Trophoblast cell (in vitro differentiated cells and primary cell): ENCODE data around the gene LHPP.
"Not testable (repeated sequence)": the region's sequence is repeated elsewhere in the genome, so short reads cannot be mapped to it uniquely, and the experiment has no call there.

ENCODE experiments used
- DNase-seq, 2 donors: peaks; one replicate each; pipeline ENCODE4 v3.0.0-alpha.2; 2016
- H2AFZ ChIP-seq: 2 replicates; pipeline ENCODE4 v1.6.1; 2013; ENCODE audit warnings: low read length, moderate library complexity, mild to moderate bottlenecking; ENCODE audit not compliant: insufficient read depth, poor library complexity
- H2AK5ac ChIP-seq: 2 replicates; pipeline ENCODE4 v1.6.1; 2013; ENCODE audit warnings: mild to moderate bottlenecking, low read length
- H2BK120ac ChIP-seq: 2 replicates; pipeline ENCODE4 v1.6.1; 2013; ENCODE audit warnings: low read length, mild to moderate bottlenecking, moderate library complexity; ENCODE audit not compliant: insufficient read depth, poor library complexity
- H2BK12ac ChIP-seq: 2 replicates; pipeline ENCODE4 v1.6.1; 2013; ENCODE audit warnings: mild to moderate bottlenecking, low read length, moderate library complexity
- H2BK5ac ChIP-seq: 2 replicates; pipeline ENCODE4 v1.6.1; 2013; ENCODE audit warnings: low read length, low read depth, moderate library complexity, mild to moderate bottlenecking; ENCODE audit not compliant: poor library complexity
- H3K14ac ChIP-seq: 2 replicates; pipeline ENCODE4 v1.6.1; 2013; ENCODE audit warnings: mild to moderate bottlenecking, low read length
- H3K18ac ChIP-seq: 2 replicates; pipeline ENCODE4 v1.6.1; 2013; ENCODE audit warnings: mild to moderate bottlenecking, low read length
- H3K23ac ChIP-seq: 2 replicates; pipeline ENCODE4 v1.6.1; 2013; ENCODE audit warnings: low read length
- H3K27ac ChIP-seq: 2 replicates; pipeline ENCODE4 v1.5.1; 2013; ENCODE audit warnings: low read depth, mild to moderate bottlenecking, inconsistent platforms, low read length, moderate library complexity
- H3K27me3 ChIP-seq: 2 replicates; pipeline ENCODE4 v1.6.1; 2013; ENCODE audit warnings: inconsistent platforms, mild to moderate bottlenecking, low read length, moderate library complexity; ENCODE audit not compliant: insufficient read depth
- H3K36me3 ChIP-seq, 2 experiments: 1 replicate in 1 of 2; 2 replicates in 1 of 2; pipeline ENCODE4 v1.6.1; 2013; ENCODE audit warnings: low read length in 2 of 2, mild to moderate bottlenecking in 2 of 2, moderate library complexity in 1 of 2; ENCODE audit not compliant: insufficient read depth in 2 of 2, control insufficient read depth in 1 of 2
- H3K4ac ChIP-seq: 2 replicates; pipeline ENCODE4 v1.6.1; 2013; ENCODE audit warnings: low read depth, mild to moderate bottlenecking, low read length, moderate library complexity
- H3K4me1 ChIP-seq, 2 experiments: 1 replicate in 1 of 2; 2 replicates in 1 of 2; pipeline ENCODE4 v1.6.1; 2013; ENCODE audit warnings: low read length in 2 of 2, mild to moderate bottlenecking in 2 of 2, moderate library complexity in 1 of 2; ENCODE audit not compliant: insufficient read depth in 2 of 2, control insufficient read depth in 1 of 2
- H3K4me2 ChIP-seq: 2 replicates; pipeline ENCODE4 v1.6.1; 2013; ENCODE audit warnings: inconsistent platforms, mild to moderate bottlenecking, low read length, moderate library complexity
- H3K4me3 ChIP-seq: 2 replicates; pipeline ENCODE4 v1.5.1; 2013; ENCODE audit warnings: mild to moderate bottlenecking, low read depth, low read length, inconsistent platforms
- H3K79me1 ChIP-seq: one replicate; pipeline ENCODE4 v1.6.1; 2013; ENCODE audit warnings: low read length
- H3K79me2 ChIP-seq: 2 replicates; pipeline ENCODE4 v1.6.1; 2013; ENCODE audit warnings: low read length, mild to moderate bottlenecking; ENCODE audit not compliant: control insufficient read depth, insufficient read depth, poor library complexity
- H3K9ac ChIP-seq: 2 replicates; pipeline ENCODE4 v1.6.1; 2013; ENCODE audit warnings: mild to moderate bottlenecking, low read length
- H3K9me3 ChIP-seq: 2 replicates; pipeline ENCODE4 v1.6.1; 2013; ENCODE audit warnings: low read depth, mild to moderate bottlenecking, control low read depth, inconsistent platforms, low read length; ENCODE audit not compliant: insufficient read depth
- H4K12ac ChIP-seq: 2 replicates; pipeline ENCODE4 v1.6.1; 2013; ENCODE audit warnings: low read depth, mild to moderate bottlenecking, low read length, moderate library complexity
- H4K8ac ChIP-seq: 2 replicates; pipeline ENCODE4 v1.6.1; 2013; ENCODE audit warnings: low read depth, mild to moderate bottlenecking, low read length, moderate library complexity
- H4K91ac ChIP-seq: one replicate; pipeline ENCODE4 v1.6.1; 2013; ENCODE audit warnings: low read depth, mild to moderate bottlenecking, low read length, moderate library complexity
- WGBS: extraction: QIAGEN DNeasy Blood & Tissue Kit; methylation state at CpG from one replicate; pipeline ENCODE4 v1.1.7; 2013; ENCODE audit warnings: missing lambda C conversion rate; ENCODE audit not compliant: insufficient read length, insufficient coverage; ENCODE audit errors: extremely low coverage; 5-methylcytosine and 5-hydroxymethylcytosine counted together

LHPP gene

GRCh38 chr10:124436191-124436638 lies 25.4 kb upstream of the LHPP start:
- no peak overlapping the region for H3K4me3 ChIP-seq
- H2BK5ac ChIP-seq: no peak overlapping the region
- peak; percentile 96 to 98 for DNase-seq
- H3K79me2 ChIP-seq: no peaks in the 10 kb centered on the region
- no peak overlapping the region for H2BK12ac ChIP-seq
- no peaks in the 10 kb centered on the region for H3K27me3 ChIP-seq
- H2BK120ac ChIP-seq: no peak overlapping the region
- H4K12ac ChIP-seq: no peak overlapping the region
- peaks cover 2% of the 10 kb centered on the region for H3K79me1 ChIP-seq
- no peak overlapping the region for H3K23ac ChIP-seq
- H4K8ac ChIP-seq: no peak overlapping the region
- no peak overlapping the region for H2AFZ ChIP-seq
- H4K91ac ChIP-seq: no peak overlapping the region
- H3K9me3 ChIP-seq: no peaks in the 10 kb centered on the region
- H2AK5ac ChIP-seq: no peak overlapping the region
- H3K9ac ChIP-seq: no peak overlapping the region
- H3K4ac ChIP-seq: no peak overlapping the region
- H3K36me3 ChIP-seq: no peaks in the 10 kb centered on the region
- H3K18ac ChIP-seq: no peak overlapping the region
- peaks cover 3 to 5% of the 10 kb centered on the region in 2 experiments for H3K4me1 ChIP-seq
- H3K4me2 ChIP-seq: no peak overlapping the region
- H3K14ac ChIP-seq: no peak overlapping the region
- WGBS: no CpG with 5 or more reads among the region's 8 CpGs
- H3K27ac ChIP-seq: no peak overlapping the region

- not testable (repeated sequence) for H2AK5ac ChIP-seq, H4K12ac ChIP-seq, H2AFZ ChIP-seq, H4K8ac ChIP-seq, DNase-seq, H3K4ac ChIP-seq, H4K91ac ChIP-seq, H2BK12ac ChIP-seq, H2BK5ac ChIP-seq, H3K79me2 ChIP-seq, H3K27me3 ChIP-seq, H3K4me1 ChIP-seq, H3K9ac ChIP-seq, H2BK120ac ChIP-seq, H3K9me3 ChIP-seq, H3K79me1 ChIP-seq, H3K4me3 ChIP-seq, H3K27ac ChIP-seq, H3K14ac ChIP-seq, H3K4me2 ChIP-seq, H3K23ac ChIP-seq, H3K18ac ChIP-seq, H3K36me3 ChIP-seq
- no CpG with 5 or more reads among the region's 5 CpGs for WGBS
Observed at GRCh38 chr10:124441694-124442093, 19.9 kb upstream of the LHPP start.

- Histone ChIP-seq H3K4me3 (peak overlapping the region; percentile 59), H3K14ac (no peak overlapping the region), H3K36me3 (no peaks in the 10 kb centered on the region), H3K4me1 (peaks cover 17 to 19% of the 10 kb centered on the region in 2 experiments), H3K9me3 (peaks cover 7% of the 10 kb centered on the region), H3K79me1 (no peaks in the 10 kb centered on the region), H3K9ac (no peak overlapping the region), H4K91ac (no peak overlapping the region), H2BK12ac (no peak overlapping the region), H4K12ac (no peak overlapping the region), H2BK120ac (no peak overlapping the region), H2AFZ (peak overlapping the region; percentile 9), H3K4ac (no peak overlapping the region), H3K23ac (no peak overlapping the region), H3K27me3 (peaks cover 45% of the 10 kb centered on the region), H3K4me2 (peak overlapping the region; percentile 85), H3K18ac (no peak overlapping the region), H2AK5ac (no peak overlapping the region), H3K79me2 (no peaks in the 10 kb centered on the region), H4K8ac (no peak overlapping the region), H3K27ac (no peak overlapping the region), H2BK5ac (no peak overlapping the region)
- DNase-seq: no peak
- WGBS: no CpG with 5 or more reads among the region's 71 CpGs
Observed at GRCh38 chr10:124446830-124447750, 14.5 kb upstream of the LHPP start.

- Histone ChIP-seq H3K4ac (no peak overlapping the region), H3K14ac (no peak overlapping the region), H2AK5ac (no peak overlapping the region), H3K27me3 (peaks cover 45% of the 10 kb centered on the region), H2BK12ac (no peak overlapping the region), H4K8ac (no peak overlapping the region), H2BK5ac (no peak overlapping the region), H3K4me2 (peak overlapping the region; percentile 85), H4K91ac (no peak overlapping the region), H3K9me3 (peaks cover 7% of the 10 kb centered on the region), H3K18ac (no peak overlapping the region), H2AFZ (peak overlapping the region; percentile 9), H3K4me3 (peak overlapping the region; percentile 59), H2BK120ac (no peak overlapping the region), H3K27ac (no peak overlapping the region), H3K9ac (no peak overlapping the region), H3K79me2 (no peaks in the 10 kb centered on the region), H3K23ac (no peak overlapping the region), H4K12ac (no peak overlapping the region), H3K79me1 (no peaks in the 10 kb centered on the region), H3K4me1 (peaks cover 17 to 19% of the 10 kb centered on the region in 2 experiments), H3K36me3 (no peaks in the 10 kb centered on the region)
- DNase-seq: no peak
- no CpG with 5 or more reads among the region's 60 CpGs for WGBS
Observed at GRCh38 chr10:124447751-124448466, 13.7 kb upstream of the LHPP start.
